OCI-LY3 (cell line): Measurements from ENCODE around the gene PHC1.
"Not testable (repeated sequence)": the region's sequence is repeated elsewhere in the genome, so short reads cannot be mapped to it uniquely, and the experiment has no call there.

Experiments used
- H2AFZ ChIP-seq: fragments of 200-600, 300-600 bp; shearing (Covaris generic); 2 replicates; pipeline ENCODE4 v1.6.0; 2014; ENCODE audit warnings: antibody characterized with exemption, low read depth, low read length
- H3K27ac ChIP-seq: fragments of 200-600, 300-600 bp; sonication (generic); 2 replicates; pipeline ENCODE4 v1.5.1; 2014; ENCODE audit warnings: mild to moderate bottlenecking, low read length, moderate library complexity, mixed read lengths
- H3K27me3 ChIP-seq: fragments of 200-600, 300-600 bp; sonication (generic); 2 replicates; pipeline ENCODE4 v1.6.1; 2014; ENCODE audit warnings: low read depth, low read length, mixed read lengths
- H3K36me3 ChIP-seq: fragments of 200-600, 300-600 bp; sonication (generic); replicated peaks from 2 replicates; pipeline ENCODE3; 2014; ENCODE audit warnings: low read depth, low read length, mixed read lengths
- H3K4me1 ChIP-seq: fragments of 300-600, 200-600 bp; sonication (generic); 2 replicates; pipeline ENCODE4 v1.6.1; 2014; ENCODE audit warnings: low read length, mixed read lengths
- H3K4me2 ChIP-seq: fragments of 200-600, 300-600 bp; sonication (generic); 2 replicates; pipeline ENCODE4 v1.6.1; 2014; ENCODE audit warnings: low read length, mixed read lengths
- H3K4me3 ChIP-seq: fragments of 300-600, 200-600 bp; sonication (generic); 2 replicates; pipeline ENCODE4 v1.5.1; 2014; ENCODE audit warnings: antibody characterized with exemption, mild to moderate bottlenecking, low read length, moderate library complexity
- H3K79me2 ChIP-seq: fragments of 300-600, 200-600 bp; shearing (Covaris generic); 2 replicates; pipeline ENCODE4 v1.6.1; 2014; ENCODE audit warnings: mild to moderate bottlenecking, low read length, mixed read lengths
- H3K9ac ChIP-seq: fragments of 300-600, 200-600 bp; shearing (Covaris generic); 2 replicates; pipeline ENCODE4 v1.6.0; 2014; ENCODE audit warnings: mild to moderate bottlenecking, low read length, moderate library complexity
- H3K9me3 ChIP-seq: fragments of 200-600, 300-600 bp; shearing (Covaris generic); 2 replicates; pipeline ENCODE4 v1.6.1; 2014; ENCODE audit warnings: low read length, mixed read lengths; ENCODE audit not compliant: insufficient read depth
- H4K20me1 ChIP-seq: fragments of 200-600, 300-600 bp; sonication (generic); 2 replicates; pipeline ENCODE4 v1.6.1; 2016; ENCODE audit warnings: low read length, mixed read lengths; ENCODE audit not compliant: insufficient read depth
- CTCF ChIP-seq: fragments of 200-600, 300-600 bp; sonication (generic); IDR thresholded peaks from 2 replicates; pipeline ENCODE4 v1.5.1; 2014; ENCODE audit warnings: antibody characterized with exemption, low read length, low read depth
- EZH2phosphoT487 ChIP-seq: fragments of 200-600 bp; shearing (Covaris generic); IDR thresholded peaks from 2 replicates; pipeline ENCODE4 v1.6.1; 2018; ENCODE audit warnings: antibody characterized with exemption, mixed run types, low read depth

PHC1 gene

DNA sequence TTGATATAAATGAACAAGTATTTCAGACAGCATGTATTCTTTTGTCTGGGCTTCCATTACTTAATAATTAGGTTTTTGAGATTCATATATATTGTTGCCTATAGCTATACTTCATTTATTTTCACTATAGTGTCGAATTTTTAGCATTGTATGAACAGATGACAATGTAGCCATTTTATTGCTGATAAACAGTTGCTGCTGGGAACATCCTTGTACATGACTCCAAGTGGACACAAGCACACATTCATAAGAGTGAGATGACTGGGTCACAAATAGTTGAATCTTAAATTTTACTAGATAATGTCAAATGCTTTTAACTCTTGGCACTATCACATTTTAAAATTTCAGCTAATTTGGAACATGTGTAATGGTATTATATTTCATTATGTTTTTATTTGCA, 19.3 kb upstream of the PHC1 start:
- Histone ChIP-seq H3K79me2 (no peaks in the 10 kb centered on the region), H3K4me2 (no peak overlapping the region), H2AFZ (no peak overlapping the region), H3K27ac (no peak overlapping the region), H3K27me3 (0 out of 2 replicates have a peak, but pooled peaks cover 6% of the 10 kb centered on the region), H3K9me3 (no peaks in the 10 kb centered on the region), H4K20me1 (no peaks in the 10 kb centered on the region), H3K4me3 (no peak overlapping the region), H3K9ac (no peak overlapping the region), H3K4me1 (no peaks in the 10 kb centered on the region; the same call in 1 of the 2 replicates), H3K36me3 (no peaks in the 10 kb centered on the region)
- TF ChIP-seq EZH2phosphoT487 (no peak), CTCF (no peak)

DNA sequence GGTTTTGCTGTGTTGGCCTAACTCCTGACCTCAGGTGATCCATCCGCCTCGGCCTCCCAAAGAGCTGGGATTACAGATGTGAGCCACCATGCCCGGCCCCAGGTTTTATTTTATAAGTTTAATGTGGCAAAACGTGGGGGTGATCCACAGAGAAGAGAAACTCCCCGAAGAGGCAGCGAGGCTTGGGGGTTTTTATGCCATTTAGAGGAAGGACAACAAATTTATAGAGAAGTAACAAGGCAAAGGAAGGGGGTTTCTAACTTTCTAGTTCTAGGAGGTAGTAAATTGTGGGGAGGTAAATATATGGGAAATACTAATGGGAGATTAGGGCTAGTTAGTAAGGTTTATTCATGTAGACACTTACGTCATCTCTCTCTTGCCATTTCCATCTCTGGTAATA, 17.2 kb upstream of the PHC1 start:
- H3K4me2 ChIP-seq, result no peak overlapping the region
- H4K20me1 ChIP-seq, result no peaks in the 10 kb centered on the region
- no peak overlapping the region for H2AFZ ChIP-seq
- TF ChIP-seq EZH2phosphoT487, result no peak
- TF ChIP-seq CTCF, result no peak
- H3K79me2 ChIP-seq, result no peaks in the 10 kb centered on the region
- H3K9ac ChIP-seq, result no peak overlapping the region
- H3K36me3 ChIP-seq, result no peaks in the 10 kb centered on the region
- no peaks in the 10 kb centered on the region for H3K4me1 ChIP-seq
- H3K4me3 ChIP-seq, result no peak overlapping the region
- 0 out of 2 replicates have a peak, but pooled peaks cover 6% of the 10 kb centered on the region for H3K27me3 ChIP-seq
- H3K27ac ChIP-seq, result no peak overlapping the region
- no peaks in the 10 kb centered on the region for H3K9me3 ChIP-seq

DNA sequence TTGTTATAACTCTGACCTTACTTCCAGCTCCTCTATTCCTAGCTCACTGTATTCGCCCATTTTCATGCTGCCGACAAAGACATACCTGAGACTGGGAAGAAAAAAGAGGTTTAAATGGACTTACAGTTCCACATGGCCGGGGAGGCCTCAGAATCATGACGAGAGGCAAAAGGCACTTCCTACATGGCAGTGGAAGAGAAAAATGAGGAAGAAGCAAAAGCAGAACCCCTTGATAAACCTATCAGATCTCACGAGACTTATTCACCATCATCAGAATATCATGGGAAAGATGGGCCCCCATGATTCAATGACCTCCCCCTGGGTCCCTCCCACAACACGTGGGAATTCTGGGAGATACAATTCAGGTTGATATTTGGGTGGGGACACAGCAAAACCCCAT, 14.5 kb upstream of the PHC1 start:
- H3K4me2 ChIP-seq, result no peak overlapping the region
- no peaks in the 10 kb centered on the region for H3K79me2 ChIP-seq
- H3K4me1 ChIP-seq, result peaks cover 25% of the 10 kb centered on the region
- no peak overlapping the region for H3K9ac ChIP-seq
- 0 out of 2 replicates have a peak, but pooled peaks cover 4% of the 10 kb centered on the region for H3K9me3 ChIP-seq
- 0 out of 2 replicates have a peak, but pooled peaks cover 3% of the 10 kb centered on the region for H3K27me3 ChIP-seq
- H4K20me1 ChIP-seq, result no peaks in the 10 kb centered on the region
- no peak overlapping the region for H3K4me3 ChIP-seq
- no peaks in the 10 kb centered on the region for H3K36me3 ChIP-seq
- TF ChIP-seq EZH2phosphoT487 (no peak), CTCF (no peak)
- H3K27ac ChIP-seq, result no peak overlapping the region
- H2AFZ ChIP-seq, result no peak overlapping the region; the same call in 1 of the 2 replicates

DNA sequence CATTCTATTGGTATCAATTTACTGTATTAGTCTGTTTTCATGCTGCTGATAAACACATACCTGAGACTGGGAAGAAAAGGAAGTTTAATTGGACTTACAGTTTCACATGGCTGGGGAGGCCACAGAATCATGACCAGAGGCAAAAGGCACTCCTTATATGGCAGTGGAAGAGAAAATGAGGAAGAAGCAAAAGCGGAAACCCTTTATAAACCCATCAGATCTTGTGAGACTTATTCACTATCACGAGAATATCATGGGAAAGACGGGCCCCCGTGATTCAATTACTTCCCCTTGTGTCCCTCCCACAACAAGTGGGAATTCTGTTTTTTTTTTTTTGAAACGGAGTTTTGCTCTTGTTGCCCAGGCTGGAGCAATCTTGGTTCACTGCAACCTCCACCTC, 11.6 kb upstream of the PHC1 start:
- not testable (repeated sequence) for H3K36me3 ChIP-seq, H4K20me1 ChIP-seq, H3K27ac ChIP-seq, H3K27me3 ChIP-seq, H3K79me2 ChIP-seq, H2AFZ ChIP-seq, H3K9ac ChIP-seq, H3K4me3 ChIP-seq, H3K9me3 ChIP-seq
- peaks cover 33% of the 10 kb centered on the region for H3K4me1 ChIP-seq
- H3K4me2 ChIP-seq, result 0 out of 2 replicates have a peak overlapping the region, but pooled peaks have one; percentile 2

- H3K9ac ChIP-seq, result no peak overlapping the region
- no peak overlapping the region for H2AFZ ChIP-seq
- no peaks in the 10 kb centered on the region for H3K27me3 ChIP-seq
- no peak overlapping the region for H3K4me3 ChIP-seq
- no peaks in the 10 kb centered on the region for H4K20me1 ChIP-seq
- H3K27ac ChIP-seq, result no peak overlapping the region
- TF ChIP-seq EZH2phosphoT487 (no peak), CTCF (no peak)
- no peaks in the 10 kb centered on the region for H3K36me3 ChIP-seq
- H3K9me3 ChIP-seq, result 0 out of 2 replicates have a peak, but pooled peaks cover 4% of the 10 kb centered on the region
- H3K79me2 ChIP-seq, result no peaks in the 10 kb centered on the region
- no peak overlapping the region for H3K4me2 ChIP-seq
- H3K4me1 ChIP-seq, result peaks cover 33% of the 10 kb centered on the region
Measured at GRCh38 chr12:8903646-8904045, 10.7 kb upstream of the PHC1 start.
